ENCODE data around the gene LLGL2.
"Not testable (repeated sequence)": the region's sequence is repeated elsewhere in the genome, so short reads cannot be mapped to it uniquely, and the experiment has no call there.

LLGL2 gene

GRCh38 chr17:75573994-75574393 is 48.5 kb downstream of the LLGL2 start:
- no peak overlapping the region for H3K27ac ChIP-seq
- TF ChIP-seq CTCF (IDR thresholded peaks at IDR 0.05) (no peak), ZFX (IDR thresholded peaks at IDR 0.05; ENCODE audit: borderline replicate concordance) (no peak)

DNA sequence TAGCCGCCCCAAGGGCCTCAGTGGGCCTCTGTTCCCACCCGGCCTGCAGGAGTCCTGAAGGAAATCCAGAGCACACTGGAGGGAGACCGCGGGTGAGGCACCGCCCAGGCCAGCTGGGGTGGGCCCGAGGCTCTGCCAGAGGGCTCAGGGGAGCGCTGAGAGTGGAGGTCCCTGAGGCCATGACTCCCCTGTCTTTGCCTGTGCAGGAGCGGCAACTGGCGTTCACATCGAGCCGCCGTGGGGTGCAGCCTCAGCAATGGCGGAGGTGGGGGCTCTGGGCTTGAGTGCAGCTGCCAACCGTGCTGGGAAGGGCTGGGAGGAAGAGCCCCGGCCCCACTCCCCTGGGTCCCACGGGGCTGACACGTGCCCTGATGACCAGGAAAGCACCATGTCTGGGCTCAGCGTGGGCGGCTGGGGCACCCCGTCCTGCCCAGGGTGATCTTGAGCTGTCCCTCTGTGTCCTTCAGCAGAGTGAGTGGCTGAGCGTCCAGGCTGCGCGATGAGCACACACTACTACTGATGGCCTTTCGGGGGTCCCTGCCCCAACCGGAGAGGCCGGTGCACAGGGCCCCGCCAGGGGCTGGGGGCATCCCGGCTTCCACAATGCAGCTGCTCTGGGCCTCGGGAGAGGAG is 49.0 kb downstream of the LLGL2 start:
- no peak overlapping the region for H3K27ac ChIP-seq
- no peak for TF ChIP-seq ZFX (IDR thresholded peaks at IDR 0.05; ENCODE audit: borderline replicate concordance)
- TF ChIP-seq CTCF (IDR thresholded peaks at IDR 0.05): no peak

GRCh38 chr17:75575197-75575596 is 49.7 kb downstream of the LLGL2 start:
- TF ChIP-seq CTCF (IDR thresholded peaks at IDR 0.05) (no peak), ZFX (IDR thresholded peaks at IDR 0.05; ENCODE audit: borderline replicate concordance) (no peak)
- no peak overlapping the region for H3K27ac ChIP-seq

DNA sequence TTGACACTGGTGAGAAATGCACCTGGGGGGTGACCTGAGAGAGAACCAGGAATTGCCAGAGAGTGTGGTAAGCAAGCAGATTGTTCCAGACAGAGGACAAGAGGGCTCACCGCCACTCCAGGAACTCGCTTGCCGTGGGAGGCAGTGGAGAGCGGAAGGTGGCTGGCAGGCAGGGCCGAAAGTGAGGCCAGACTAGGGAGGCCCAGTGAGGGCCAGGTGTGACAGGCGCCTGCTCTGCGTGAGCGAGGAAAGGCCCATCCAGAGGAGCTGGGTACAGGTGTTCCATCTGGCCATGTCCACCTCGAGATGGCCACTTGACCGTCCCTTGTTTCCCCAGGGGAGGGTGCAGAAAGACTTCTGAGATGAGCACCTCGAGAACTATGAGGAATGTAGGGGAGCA is 50.2 kb downstream of the LLGL2 start:
- H3K27ac ChIP-seq: no peak overlapping the region
- TF ChIP-seq ZFX (IDR thresholded peaks at IDR 0.05; ENCODE audit: borderline replicate concordance) (no peak), CTCF (IDR thresholded peaks at IDR 0.05) (no peak)

DNA sequence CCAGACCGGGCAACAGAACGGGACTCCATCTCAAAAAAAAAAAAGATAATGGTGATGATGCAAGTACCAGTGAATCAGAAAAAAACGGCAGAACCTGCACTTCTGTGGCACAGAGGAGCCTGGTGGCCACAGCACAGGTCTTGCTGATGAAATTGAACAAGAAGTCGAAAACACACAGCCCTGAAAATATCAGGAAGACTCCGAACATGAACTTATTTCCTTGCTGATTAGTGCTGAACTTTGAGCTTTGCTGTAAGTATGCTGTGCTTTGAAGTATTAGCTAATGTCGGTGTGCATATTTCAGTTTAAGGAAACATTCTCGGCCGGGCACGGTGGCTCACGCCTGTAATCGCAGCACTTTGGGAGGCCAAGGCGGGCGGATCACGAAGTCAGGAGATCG is 51.2 kb downstream of the LLGL2 start:
- H3K27ac ChIP-seq: no peak overlapping the region
- TF ChIP-seq ZFX (IDR thresholded peaks at IDR 0.05; ENCODE audit: borderline replicate concordance) (no peak), CTCF (IDR thresholded peaks at IDR 0.05) (no peak)

DNA sequence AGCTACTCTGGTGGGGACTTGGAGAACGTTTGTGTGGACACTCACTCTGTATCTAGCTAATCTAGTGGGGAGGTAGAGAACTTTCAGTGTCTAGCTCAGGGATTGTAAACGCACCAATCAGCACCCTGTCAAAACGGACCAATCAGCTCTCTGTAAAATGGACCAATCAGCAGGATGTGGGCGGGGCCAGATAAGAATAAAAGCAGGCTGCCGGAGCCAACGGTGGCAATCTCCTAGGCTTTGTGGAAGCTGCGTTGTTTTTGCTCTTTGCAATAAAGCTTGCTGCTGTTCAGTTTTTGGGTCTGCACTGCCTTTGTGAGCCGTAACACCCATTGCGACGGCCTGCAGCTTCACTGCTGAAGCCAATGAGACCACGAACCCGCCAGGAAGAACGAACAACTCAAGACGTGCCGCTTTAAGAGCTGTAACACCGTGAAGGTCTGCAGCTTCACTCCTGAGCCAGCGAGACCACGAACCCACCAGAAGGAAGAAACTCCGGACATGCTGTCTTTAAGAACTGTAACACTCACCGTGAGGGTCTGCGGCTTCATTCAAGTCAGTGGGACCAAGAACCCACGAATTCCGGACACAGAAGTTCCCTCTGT is 55.7 kb downstream of the LLGL2 start:
- H3K27ac ChIP-seq: not testable (repeated sequence)

- not testable (repeated sequence) for H3K27ac ChIP-seq
These were observed 57.7 kb downstream of the LLGL2 start for GRCh38 chr17:75583197-75583596.

DNA sequence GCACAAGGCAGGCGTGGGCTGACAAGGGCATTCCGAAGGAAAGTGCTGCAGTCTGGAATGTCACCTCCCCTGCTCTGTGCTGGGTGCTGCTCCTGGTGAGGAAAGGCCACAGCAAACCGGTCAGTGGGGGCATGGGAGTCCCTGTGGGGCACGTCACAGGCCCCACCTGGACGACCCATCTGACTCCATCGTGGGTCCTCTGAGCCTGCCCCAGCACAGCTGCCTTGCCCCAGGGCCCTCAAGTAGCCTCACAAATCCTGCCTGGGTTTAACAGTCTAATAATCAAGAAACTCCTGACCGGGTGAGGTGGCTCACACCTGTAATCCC is 59.3 kb downstream of the LLGL2 start:
- H3K27ac ChIP-seq: no peak overlapping the region
- TF ChIP-seq CTCF (IDR thresholded peaks at IDR 0.05) (no peak), ZFX (IDR thresholded peaks at IDR 0.05; ENCODE audit: borderline replicate concordance) (no peak)

Measured in 22Rv1 (cell line).